ENCODE results near the gene OR2F1.
"Not testable (repeated sequence)": the region's sequence is repeated elsewhere in the genome, so short reads cannot be mapped to it uniquely, and the experiment has no call there.

OR2F1 gene

GRCh38 chr7:144010061-144010460, 55.4 kb downstream of the OR2F1 start:
- not testable (repeated sequence) for H3K27ac ChIP-seq (ENCODE audit: low read depth, low read length); H3K4me3 ChIP-seq (ENCODE audit: low read depth, low read length); H3K4me1 ChIP-seq (ENCODE audit: control insufficient read depth, insufficient read depth, low read length); H3K9ac ChIP-seq (ENCODE audit: low read depth, low read length); H3K36me3 ChIP-seq (ENCODE audit: control insufficient read depth, insufficient read depth, low read length); H3K27me3 ChIP-seq (ENCODE audit: control insufficient read depth, insufficient read depth, low read length)
- H3K9me3 ChIP-seq (ENCODE audit: control insufficient read depth, insufficient read depth, low read length), result peaks cover 22% of the 10 kb centered on the region

- H3K36me3 ChIP-seq (ENCODE audit: control insufficient read depth, insufficient read depth, low read length); H3K27me3 ChIP-seq (ENCODE audit: control insufficient read depth, insufficient read depth, low read length); H3K4me3 ChIP-seq (ENCODE audit: low read depth, low read length); H3K9ac ChIP-seq (ENCODE audit: low read depth, low read length); H3K4me1 ChIP-seq (ENCODE audit: control insufficient read depth, insufficient read depth, low read length); H3K27ac ChIP-seq (ENCODE audit: low read depth, low read length): not testable (repeated sequence)
- H3K9me3 ChIP-seq (ENCODE audit: control insufficient read depth, insufficient read depth, low read length), result peaks cover 22% of the 10 kb centered on the region
These were observed 56.2 kb downstream of the OR2F1 start for GRCh38 chr7:144010821-144011220.

GRCh38 chr7:144011458-144012230, 57.0 kb downstream of the OR2F1 start:
- H3K4me1 ChIP-seq (ENCODE audit: control insufficient read depth, insufficient read depth, low read length), result no peaks in the 10 kb centered on the region
- no peaks in the 10 kb centered on the region for H3K36me3 ChIP-seq (ENCODE audit: control insufficient read depth, insufficient read depth, low read length)
- H3K9ac ChIP-seq (ENCODE audit: low read depth, low read length), result no peak overlapping the region
- H3K27me3 ChIP-seq (ENCODE audit: control insufficient read depth, insufficient read depth, low read length), result no peaks in the 10 kb centered on the region
- no peak overlapping the region for H3K27ac ChIP-seq (ENCODE audit: low read depth, low read length)
- H3K9me3 ChIP-seq (ENCODE audit: control insufficient read depth, insufficient read depth, low read length), result peaks cover 22% of the 10 kb centered on the region
- H3K4me3 ChIP-seq (ENCODE audit: low read depth, low read length), result no peak overlapping the region

Data from HUES48 (cell line).